GM12872 (cell line): ENCODE results near the gene ADGRF4.

Experiments used
- CTCF ChIP-seq: IDR thresholded peaks from 3 replicates; pipeline ENCODE4 v1.5.1; 2011; ENCODE audit warnings: low read depth, mild to moderate bottlenecking, low read length, moderate library complexity; ENCODE audit not compliant: insufficient read depth

ADGRF4 gene

DNA sequence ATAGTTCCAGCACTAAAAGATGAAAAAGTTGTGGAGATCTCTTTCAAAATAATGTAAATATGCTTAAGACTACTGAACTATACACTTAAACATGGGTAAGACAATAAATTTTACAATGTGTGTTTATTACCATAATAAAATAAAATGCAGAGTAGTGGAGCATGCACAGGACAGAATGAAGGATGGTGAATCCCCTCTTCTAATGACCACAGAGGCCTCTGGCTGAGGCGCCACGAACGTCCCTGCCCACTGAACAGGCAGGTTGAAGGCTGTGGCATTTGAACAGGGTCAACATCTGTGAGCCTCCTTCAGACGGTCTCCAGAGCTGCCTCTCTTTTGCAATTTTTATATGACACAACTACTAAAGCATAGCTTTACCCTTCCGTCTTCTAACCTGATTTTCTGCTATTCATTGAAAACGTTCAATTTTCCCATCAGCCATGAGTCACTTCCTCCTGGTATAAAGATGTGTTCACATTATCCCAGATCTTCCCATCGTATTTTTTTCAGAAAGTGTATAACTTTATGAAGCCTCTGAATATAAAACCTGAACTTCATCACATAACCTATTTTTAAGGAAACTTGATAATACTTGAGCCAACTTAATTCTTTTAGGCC is 37.8 kb downstream of the ADGRF4 start:
- no peak for TF ChIP-seq CTCF

DNA sequence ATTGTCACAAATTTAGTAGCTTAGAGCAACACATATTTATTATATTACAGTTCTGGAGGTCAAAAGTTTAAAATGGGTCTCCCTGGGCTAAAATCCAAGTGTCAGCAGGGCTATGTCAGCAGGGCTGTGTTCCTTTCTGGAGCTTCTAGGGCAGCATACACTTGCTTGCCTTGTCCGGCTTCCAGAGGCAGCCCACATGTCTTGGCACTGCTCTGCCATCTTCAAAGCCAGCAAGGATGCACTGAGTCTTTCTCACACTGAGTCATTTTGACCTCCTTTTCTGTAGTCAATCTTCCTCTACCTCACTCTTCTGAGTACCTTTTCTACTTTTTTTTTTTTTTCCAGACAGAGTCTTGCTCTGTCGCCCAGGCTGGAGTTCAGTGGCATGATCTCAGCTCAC is 39.0 kb downstream of the ADGRF4 start:
- no peak for TF ChIP-seq CTCF

- TF ChIP-seq CTCF, result no peak
Observed at GRCh38 chr6:47740714-47741113, 42.3 kb downstream of the ADGRF4 start.

GRCh38 chr6:47741807-47742206 is 43.4 kb downstream of the ADGRF4 start:
- no peak for TF ChIP-seq CTCF

- no peak for TF ChIP-seq CTCF
Observed at GRCh38 chr6:47743744-47744143, 45.4 kb downstream of the ADGRF4 start.

GRCh38 chr6:47749757-47750156 is 51.4 kb downstream of the ADGRF4 start:
- no peak for TF ChIP-seq CTCF

DNA sequence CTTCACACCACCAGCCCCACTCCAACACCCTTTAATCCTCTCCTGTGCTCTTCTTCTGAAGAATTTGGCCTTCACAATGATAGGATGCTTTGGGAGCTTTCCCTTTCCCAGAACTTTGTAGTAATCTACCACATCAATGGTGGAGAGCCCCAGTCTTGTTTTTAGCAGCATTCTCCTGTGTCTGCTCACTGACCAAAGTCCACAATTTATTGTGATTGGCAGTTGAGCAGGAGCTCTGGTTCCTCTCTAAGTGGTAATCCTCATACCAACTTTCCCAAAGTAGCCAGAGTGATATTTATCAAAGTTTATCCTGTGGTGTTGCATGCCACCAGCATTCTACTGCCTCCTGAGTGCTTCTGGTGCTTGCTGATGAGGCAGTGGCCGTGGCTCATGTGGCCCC is 54.4 kb downstream of the ADGRF4 start:
- no peak for TF ChIP-seq CTCF

GRCh38 chr6:47759364-47759763 is 61.0 kb downstream of the ADGRF4 start:
- no peak for TF ChIP-seq CTCF
